Measurements from ENCODE around the gene KLHL18. TPM values are rescaled to one million over a fixed set of nuclear protein-coding genes. Genes with fewer than 3 reads are reported as not detected.
"Not testable (repeated sequence)": the region's sequence is repeated elsewhere in the genome, so short reads cannot be mapped to it uniquely, and the experiment has no call there.

KLHL18 gene
- total RNA-seq, 1 donor from 2014 or later = 10.1 TPM

DNA sequence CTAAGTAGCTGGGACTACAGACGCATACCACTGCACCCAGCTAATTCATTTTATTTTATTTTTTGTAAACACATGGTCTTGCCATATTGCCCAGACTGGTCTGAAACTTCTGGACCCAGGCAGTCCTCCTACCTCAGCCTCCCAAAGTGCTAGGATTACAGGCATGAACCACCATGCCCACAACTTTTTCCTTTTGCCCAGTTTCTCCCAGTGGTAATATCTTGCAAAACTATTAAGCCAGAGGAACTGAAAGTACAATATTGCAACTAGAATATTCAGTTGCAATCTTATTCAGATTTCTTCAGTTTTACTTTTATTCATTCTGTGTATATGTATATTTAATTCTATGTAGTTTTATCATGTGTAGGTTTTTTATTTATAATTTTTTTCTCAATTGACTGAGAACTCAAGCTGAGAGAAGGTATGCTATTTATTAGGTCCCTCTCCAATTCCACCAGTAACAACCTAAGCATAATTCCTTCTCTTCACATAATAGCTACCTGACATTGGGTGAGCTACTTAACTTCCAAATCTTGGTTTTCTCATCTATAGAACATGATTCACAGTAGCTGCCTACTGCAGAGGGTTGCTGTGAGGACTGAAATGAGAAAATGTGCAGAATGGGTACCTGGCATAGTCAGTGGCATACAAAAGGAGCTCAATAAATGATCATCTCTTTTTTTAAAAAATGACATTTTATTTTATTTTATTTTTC is 30.8 kb downstream of the KLHL18 start:
- intact Hi-C loops (cut with DNase I) = no loop called here
- no peak for TF ChIP-seq POLR2AphosphoS5 (IDR thresholded peaks at IDR 0.05; ENCODE audit: insufficient read depth in 1 of 2, low read depth in 1 of 2)
- TF ChIP-seq POLR2A (IDR thresholded peaks at IDR 0.05) = no peak
- TF ChIP-seq, protein P1, sequence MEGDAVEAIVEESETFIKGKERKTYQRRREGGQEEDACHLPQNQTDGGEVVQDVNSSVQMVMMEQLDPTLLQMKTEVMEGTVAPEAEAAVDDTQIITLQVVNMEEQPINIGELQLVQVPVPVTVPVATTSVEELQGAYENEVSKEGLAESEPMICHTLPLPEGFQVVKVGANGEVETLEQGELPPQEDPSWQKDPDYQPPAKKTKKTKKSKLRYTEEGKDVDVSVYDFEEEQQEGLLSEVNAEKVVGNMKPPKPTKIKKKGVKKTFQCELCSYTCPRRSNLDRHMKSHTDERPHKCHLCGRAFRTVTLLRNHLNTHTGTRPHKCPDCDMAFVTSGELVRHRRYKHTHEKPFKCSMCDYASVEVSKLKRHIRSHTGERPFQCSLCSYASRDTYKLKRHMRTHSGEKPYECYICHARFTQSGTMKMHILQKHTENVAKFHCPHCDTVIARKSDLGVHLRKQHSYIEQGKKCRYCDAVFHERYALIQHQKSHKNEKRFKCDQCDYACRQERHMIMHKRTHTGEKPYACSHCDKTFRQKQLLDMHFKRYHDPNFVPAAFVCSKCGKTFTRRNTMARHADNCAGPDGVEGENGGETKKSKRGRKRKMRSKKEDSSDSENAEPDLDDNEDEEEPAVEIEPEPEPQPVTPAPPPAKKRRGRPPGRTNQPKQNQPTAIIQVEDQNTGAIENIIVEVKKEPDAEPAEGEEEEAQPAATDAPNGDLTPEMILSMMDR (IDR thresholded peaks at IDR 0.05) = no peak
- H3K27ac ChIP-seq = no peak overlapping the region
- DNase-seq (ENCODE audit: extremely low spot score in 2 of 2) = no peak
- H3K9me3 ChIP-seq = no peaks in the 10 kb centered on the region
- H3K27me3 ChIP-seq = no peaks in the 10 kb centered on the region
- no peak overlapping the region for H3K4me3 ChIP-seq
- H3K4me1 ChIP-seq = peaks cover 8% of the 10 kb centered on the region
- H3K36me3 ChIP-seq = no peaks in the 10 kb centered on the region

DNA sequence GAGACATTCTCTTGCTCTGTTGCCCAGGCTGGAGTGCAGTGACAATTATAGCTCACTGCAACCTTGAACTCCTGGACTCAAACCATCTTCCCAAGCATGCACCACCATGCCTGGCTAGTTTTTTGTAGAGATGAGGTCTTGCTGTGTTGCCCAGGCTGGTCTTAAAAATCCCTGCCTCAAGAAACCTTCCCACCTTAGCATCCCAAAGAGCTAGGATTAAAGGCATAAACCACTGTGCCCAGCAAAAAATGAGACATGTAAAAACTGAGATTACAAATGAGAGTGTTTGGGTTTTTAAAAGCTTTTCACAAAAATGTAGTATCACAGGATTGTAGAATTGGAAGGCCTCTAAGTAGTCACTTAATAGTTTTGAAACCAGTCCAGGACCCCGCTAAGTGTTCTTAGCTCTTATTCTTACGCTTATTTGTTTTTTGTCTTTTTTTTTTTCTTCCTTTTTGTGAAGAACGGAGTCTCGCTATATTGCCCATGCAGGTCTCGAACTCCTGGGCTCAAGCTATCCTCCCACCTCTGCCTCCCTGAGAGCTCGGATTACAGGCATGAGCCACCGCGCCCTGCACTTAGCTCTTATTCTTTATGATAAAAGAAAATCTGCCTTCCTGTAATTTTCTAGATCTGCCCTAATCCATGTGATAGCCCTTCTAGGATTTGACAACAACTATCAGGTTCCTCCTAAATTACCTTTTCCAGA is 31.5 kb downstream of the KLHL18 start:
- Histone ChIP-seq H3K4me3 (no peak overlapping the region), H3K36me3 (no peaks in the 10 kb centered on the region), H3K4me1 (peaks cover 16% of the 10 kb centered on the region), H3K27ac (no peak overlapping the region), H3K27me3 (no peaks in the 10 kb centered on the region), H3K9me3 (no peaks in the 10 kb centered on the region)
- TF ChIP-seq POLR2A (IDR thresholded peaks at IDR 0.05) (no peak), POLR2AphosphoS5 (IDR thresholded peaks at IDR 0.05; ENCODE audit: insufficient read depth in 1 of 2, low read depth in 1 of 2) (no peak)
- TF ChIP-seq, protein P1 (IDR thresholded peaks at IDR 0.05) = no peak
- intact Hi-C loops (cut with DNase I) = no loop called here
- DNase-seq (ENCODE audit: extremely low spot score in 2 of 2) = no peak

DNA sequence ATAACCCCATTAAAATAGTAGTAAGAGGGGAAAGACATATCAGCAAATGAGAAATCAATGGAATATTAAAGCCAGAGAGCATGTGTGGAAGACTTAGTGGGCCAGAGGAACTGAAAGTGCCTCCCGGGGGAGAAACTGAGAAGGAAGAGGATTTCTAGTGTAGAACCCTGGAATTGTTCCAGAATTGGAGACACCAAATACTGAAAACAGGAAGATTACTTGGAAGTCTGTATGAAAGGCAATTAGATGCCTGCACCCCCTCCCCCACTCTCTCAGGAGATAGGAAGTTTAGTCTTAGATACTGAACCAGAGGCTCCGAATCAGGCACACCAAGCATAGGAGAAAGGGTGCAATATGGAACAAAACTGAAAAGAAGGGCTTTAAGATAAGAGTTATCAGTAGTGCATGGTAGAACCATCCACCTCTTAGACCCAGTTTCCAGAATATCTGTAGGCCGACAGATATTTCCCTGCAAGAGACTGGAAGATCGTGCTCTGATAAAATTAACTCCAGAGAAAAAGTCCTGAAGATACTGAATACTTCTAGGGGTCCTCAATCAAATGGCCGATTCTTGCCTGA is 32.4 kb downstream of the KLHL18 start:
- Histone ChIP-seq H3K9me3 (no peaks in the 10 kb centered on the region), H3K27ac (no peak overlapping the region), H3K4me1 (peaks cover 20% of the 10 kb centered on the region), H3K36me3 (peaks cover 0 to 7% of the 10 kb centered on the region in 2 donors), H3K4me3 (no peak overlapping the region), H3K27me3 (no peaks in the 10 kb centered on the region)
- TF ChIP-seq, protein P1 (IDR thresholded peaks at IDR 0.05) = no peak
- TF ChIP-seq POLR2AphosphoS5 (IDR thresholded peaks at IDR 0.05; ENCODE audit: insufficient read depth in 1 of 2, low read depth in 1 of 2) (no peak), POLR2A (IDR thresholded peaks at IDR 0.05) (no peak)
- intact Hi-C loops (cut with DNase I) = no loop called here
- DNase-seq (ENCODE audit: extremely low spot score in 2 of 2) = no peak

DNA sequence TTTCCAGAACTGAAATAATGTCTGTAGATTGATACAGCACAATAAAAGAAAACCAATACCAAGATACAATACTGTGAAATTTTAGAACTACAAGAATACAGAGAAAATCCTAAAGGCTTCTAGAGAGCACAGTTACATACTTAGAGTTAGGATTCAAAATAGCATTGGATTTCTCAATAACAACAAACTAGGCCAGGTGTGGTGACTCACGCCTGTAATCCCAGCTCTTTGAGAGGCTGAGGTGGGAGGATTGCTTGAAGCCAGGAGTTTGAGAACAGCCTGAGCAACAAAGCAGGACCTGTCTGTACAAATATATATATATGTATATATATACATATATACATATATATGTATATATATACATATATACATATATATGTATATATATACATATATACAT is 33.4 kb downstream of the KLHL18 start:
- H3K27me3 ChIP-seq; DNase-seq (ENCODE audit: extremely low spot score in 2 of 2); H3K9me3 ChIP-seq; H3K27ac ChIP-seq; intact Hi-C loops (cut with DNase I); H3K4me3 ChIP-seq: not testable (repeated sequence)
- H3K36me3 ChIP-seq = peaks cover 0 to 15% of the 10 kb centered on the region in 2 donors
- H3K4me1 ChIP-seq = peaks cover 20% of the 10 kb centered on the region

DNA sequence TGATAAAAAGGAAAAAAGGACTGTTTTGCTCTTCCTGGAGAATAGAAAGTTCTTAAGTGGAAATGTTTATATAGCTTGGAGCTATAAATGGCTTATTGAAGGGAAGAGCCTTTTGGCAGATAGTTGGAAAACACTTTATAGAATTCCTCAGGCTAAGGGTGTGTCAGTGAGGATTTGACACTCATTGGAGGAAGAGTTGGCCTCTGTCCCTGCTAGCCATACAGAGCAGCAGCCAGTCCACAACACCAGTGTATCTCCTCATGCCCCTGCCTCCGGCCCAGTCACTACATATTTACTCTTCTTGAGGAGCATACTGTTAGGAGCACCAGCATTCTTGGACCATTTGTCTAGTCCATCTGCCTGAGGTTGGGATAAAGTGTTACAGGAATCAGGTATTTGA is 36.2 kb downstream of the KLHL18 start:
- DNase-seq (ENCODE audit: extremely low spot score in 2 of 2) = no peak
- H3K27ac ChIP-seq = peak overlapping the region; percentile 3

More for the DNA sequence above, 36.2 kb downstream of the KLHL18 start:
- Histone ChIP-seq H3K27me3 (no peaks in the 10 kb centered on the region), H3K4me1 (peaks cover 20% of the 10 kb centered on the region), H3K4me3 (no peak overlapping the region), H3K9me3 (no peaks in the 10 kb centered on the region), H3K36me3 (peaks cover 0 to 15% of the 10 kb centered on the region in 2 donors)
- TF ChIP-seq, protein P1 (IDR thresholded peaks at IDR 0.05) = no peak
- TF ChIP-seq POLR2A (IDR thresholded peaks at IDR 0.05) (no peak), POLR2AphosphoS5 (IDR thresholded peaks at IDR 0.05; ENCODE audit: insufficient read depth in 1 of 2, low read depth in 1 of 2) (no peak)
- intact Hi-C loops (cut with DNase I) = no loop called here

All from vagina (tissue), 2 donors.